HL-60 (cell line): ENCODE results near the gene ZNF76.

Source experiments
- DNase-seq, 2 experiments: peaks; one replicate each; pipeline ENCODE4 v3.0.0-alpha.2; 2010 to 2020; ENCODE audit warnings: low read depth in 1 of 2, low spot score in 1 of 2
- H3K27ac ChIP-seq: fragments of 250-450 bp; sonication (Bioruptor Pico); replicated peaks from 2 replicates; pipeline ENCODE4 v1.5.1; 2020; ENCODE audit warnings: mild to moderate bottlenecking, moderate library complexity
- H3K27me3 ChIP-seq: fragments of 250-450 bp; sonication (Bioruptor Pico); 2 replicates; pipeline ENCODE4 v1.5.1; 2021; ENCODE audit warnings: mild to moderate bottlenecking, moderate library complexity; ENCODE audit not compliant: insufficient read depth, poor library complexity, severe bottlenecking
- H3K4me3 ChIP-seq: replicated peaks from 2 replicates; pipeline ENCODE4 v1.5.1; 2011; ENCODE audit warnings: mild to moderate bottlenecking, control low read depth, low read length; ENCODE audit not compliant: insufficient read depth
- CTCF ChIP-seq: IDR thresholded peaks from one replicate; pipeline ENCODE4 v1.5.1; 2011; ENCODE audit warnings: low read length, control low read depth, inconsistent platforms; ENCODE audit not compliant: insufficient read depth
- GABPA ChIP-seq: IDR thresholded peaks from 2 replicates; pipeline ENCODE4 v1.6.1; 2012; ENCODE audit warnings: low read depth
- POLR2AphosphoS5 ChIP-seq: IDR thresholded peaks from 2 replicates; pipeline ENCODE4 v1.6.1; 2012; ENCODE audit warnings: low read depth
- REST ChIP-seq: IDR thresholded peaks from 2 replicates; pipeline ENCODE4 v1.6.1; 2012; ENCODE audit warnings: low read depth; ENCODE audit not compliant: insufficient replicate concordance
- SPI1 ChIP-seq: IDR thresholded peaks from 2 replicates; pipeline ENCODE4 v1.6.1; 2012; ENCODE audit warnings: low read depth, mild to moderate bottlenecking, borderline replicate concordance

ZNF76 gene

GRCh38 chr6:35293681-35294080 is 34.1 kb downstream of the ZNF76 start:
- H3K27me3 ChIP-seq = no peaks in the 10 kb centered on the region
- H3K4me3 ChIP-seq = no peak overlapping the region
- no peak for DNase-seq
- TF ChIP-seq SPI1 (no peak), POLR2AphosphoS5 (no peak), REST (no peak), GABPA (no peak)
- H3K27ac ChIP-seq = no peak overlapping the region

GRCh38 chr6:35294308-35294945 is 34.9 kb downstream of the ZNF76 start:
- TF ChIP-seq CTCF (peak; percentile 80), GABPA (no peak)
- DNase-seq = peak in 1 of 2 experiments; percentile 42

GRCh38 chr6:35295036-35295435 is 35.5 kb downstream of the ZNF76 start:
- DNase-seq = no peak
- no peak for TF ChIP-seq POLR2AphosphoS5
- TF ChIP-seq GABPA = no peak
- no peak for TF ChIP-seq SPI1
- TF ChIP-seq REST = no peak
- TF ChIP-seq CTCF = no peak
- Histone ChIP-seq H3K27ac (no peak overlapping the region), H3K27me3 (no peaks in the 10 kb centered on the region), H3K4me3 (no peak overlapping the region)

More at GRCh38 chr6:35294308-35294945, 34.9 kb downstream of the ZNF76 start:
- Histone ChIP-seq H3K27me3 (no peaks in the 10 kb centered on the region), H3K27ac (no peak overlapping the region), H3K4me3 (no peak overlapping the region)

GRCh38 chr6:35295521-35296315 is 36.2 kb downstream of the ZNF76 start:
- no peak overlapping the region for H3K27ac ChIP-seq
- DNase-seq = no peak
- H3K27me3 ChIP-seq = no peaks in the 10 kb centered on the region
- H3K4me3 ChIP-seq = no peak overlapping the region
- TF ChIP-seq REST (no peak), POLR2AphosphoS5 (no peak), CTCF (no peak), GABPA (no peak), SPI1 (no peak)
